HFFc6 (cell line): ENCODE measurements around the gene ALX3. TPM values are rescaled to one million over a fixed set of nuclear protein-coding genes. Genes with fewer than 3 reads are reported as not detected.
A peak's percentile ranks its signal among the peaks of the same experiment; 100 is the strongest.

Experiments
- DNase-seq: peaks from one replicate; pipeline ENCODE4 v3.0.0-alpha.2; 2018
- H3K27ac Mint-ChIP-seq: 2 replicates; pipeline ENCODE4 v1.8.0; 2020; ENCODE audit warnings: mild to moderate bottlenecking, mixed read lengths
- H3K27me3 Mint-ChIP-seq: 2 replicates; pipeline ENCODE4 v1.8.0; 2021; ENCODE audit warnings: mild to moderate bottlenecking, moderate library complexity, mixed read lengths; ENCODE audit not compliant: insufficient read depth
- H3K36me3 Mint-ChIP-seq: 2 replicates; pipeline ENCODE4 v1.8.0; 2021; ENCODE audit warnings: low read depth, mixed read lengths
- H3K4me1 Mint-ChIP-seq: 2 replicates; pipeline ENCODE4 v1.8.0; 2020; ENCODE audit warnings: low read depth, mixed read lengths
- H3K4me3 Mint-ChIP-seq: 2 replicates; pipeline ENCODE4 v1.8.0; 2020; ENCODE audit warnings: mild to moderate bottlenecking, moderate library complexity, mixed read lengths
- H3K9me3 Mint-ChIP-seq: 2 replicates; pipeline ENCODE4 v1.8.0; 2020; ENCODE audit warnings: mild to moderate bottlenecking, mixed read lengths
- CTCF ChIP-seq: fragments of 200-600 bp; sonication (generic); IDR thresholded peaks from 2 replicates; pipeline ENCODE4 v1.5.0; 2021; ENCODE audit warnings: antibody characterized with exemption, mild to moderate bottlenecking
- total RNA-seq, 6 experiments: library from RNA; stranded (reverse); fragmentation: NEBNext Ultra II Directional; extraction: Animal tissue kit (Norgen Biotek cat#: 25700); gene quantifications; 2 replicates in 1 of 6; 3 replicates in 5 of 6; pipeline ENCODE4 v1.2.3, GENCODE V29; 2021

Gene ALX3
- total RNA-seq, 6 experiments from 2014 or later, result 1.0 to 10.0 (median 1.4) TPM

GRCh38 chr1:110074166-110074565 lies 3.7 kb upstream of the ALX3 start:
- Mint-ChIP-seq H3K36me3 (no peaks in the 10 kb centered on the region), H3K27ac (no peak overlapping the region), H3K9me3 (no peaks in the 10 kb centered on the region), H3K4me3 (no peak overlapping the region), H3K4me1 (no peaks in the 10 kb centered on the region; the same call in 1 of the 2 replicates), H3K27me3 (peaks cover 22% of the 10 kb centered on the region)
- DNase-seq, result no peak
- no peak for TF ChIP-seq CTCF

GRCh38 chr1:110070282-110070669 lies 196 bp downstream of the ALX3 start:
- peak overlapping the region; percentile 85; the same call in 1 of the 2 replicates for H3K4me3 Mint-ChIP-seq
- H3K27me3 Mint-ChIP-seq, result peaks cover 35% of the 10 kb centered on the region
- no peak for DNase-seq
- peaks cover 5% of the 10 kb centered on the region for H3K36me3 Mint-ChIP-seq
- peak overlapping the region; percentile 86; the same call in 1 of the 2 replicates for H3K27ac Mint-ChIP-seq
- H3K4me1 Mint-ChIP-seq, result peaks cover 17% of the 10 kb centered on the region; the same call in 1 of the 2 replicates
- no peaks in the 10 kb centered on the region; the same call in 1 of the 2 replicates for H3K9me3 Mint-ChIP-seq
- no peak for TF ChIP-seq CTCF

DNA sequence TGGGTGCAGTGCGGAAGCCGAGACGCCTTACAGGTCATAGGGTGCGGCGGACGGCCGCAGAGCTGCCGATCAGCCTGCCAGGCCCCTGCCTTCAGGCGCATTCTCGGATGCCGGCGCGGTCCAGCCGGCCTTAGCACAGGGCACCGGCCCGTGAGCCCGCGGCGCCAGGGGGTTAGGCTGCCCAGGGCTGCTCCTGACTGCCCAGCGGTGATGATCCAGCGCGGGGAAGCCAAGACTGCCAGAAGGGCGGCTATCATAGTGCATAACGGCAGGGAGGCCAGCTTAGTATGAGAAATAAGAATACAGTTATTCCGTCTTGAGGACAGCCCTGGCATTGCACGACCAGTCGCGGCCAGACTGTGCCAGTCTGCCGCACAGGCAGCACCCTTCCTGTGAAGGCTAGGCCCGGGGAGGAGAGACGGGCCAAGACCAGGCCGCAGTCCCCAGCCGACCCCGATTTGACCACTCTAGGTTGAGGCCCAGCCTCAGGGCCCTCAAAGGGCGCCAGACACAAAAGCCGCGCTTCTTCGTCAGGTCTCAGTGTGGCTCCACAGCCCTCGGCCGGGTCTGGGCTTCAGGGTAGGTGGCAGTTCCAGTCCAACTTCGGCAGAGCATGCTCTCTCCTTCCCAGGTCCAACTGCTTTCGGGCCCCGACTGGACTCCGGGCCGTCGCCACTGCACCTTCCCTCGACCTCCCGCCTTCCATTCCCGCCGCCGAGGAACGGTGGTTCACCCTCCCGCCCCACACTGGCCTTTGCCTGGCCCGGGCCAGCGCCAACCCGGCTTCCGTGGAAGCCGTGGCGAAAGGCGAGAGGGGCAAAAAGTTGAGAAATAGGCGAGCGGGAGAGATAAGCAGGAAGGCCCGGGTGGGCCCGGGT lies 829 bp downstream of the ALX3 start:
- Mint-ChIP-seq H3K27me3 (peaks cover 35% of the 10 kb centered on the region), H3K9me3 (no peaks in the 10 kb centered on the region; the same call in 1 of the 2 replicates), H3K4me3 (peak overlapping the region; percentile 85; the same call in 1 of the 2 replicates), H3K36me3 (peaks cover 5% of the 10 kb centered on the region), H3K4me1 (peaks cover 17% of the 10 kb centered on the region; the same call in 1 of the 2 replicates), H3K27ac (peak overlapping the region; percentile 86; the same call in 1 of the 2 replicates)
- TF ChIP-seq CTCF, result no peak; the same call in 1 of the 2 replicates
- DNase-seq, result no peak

DNA sequence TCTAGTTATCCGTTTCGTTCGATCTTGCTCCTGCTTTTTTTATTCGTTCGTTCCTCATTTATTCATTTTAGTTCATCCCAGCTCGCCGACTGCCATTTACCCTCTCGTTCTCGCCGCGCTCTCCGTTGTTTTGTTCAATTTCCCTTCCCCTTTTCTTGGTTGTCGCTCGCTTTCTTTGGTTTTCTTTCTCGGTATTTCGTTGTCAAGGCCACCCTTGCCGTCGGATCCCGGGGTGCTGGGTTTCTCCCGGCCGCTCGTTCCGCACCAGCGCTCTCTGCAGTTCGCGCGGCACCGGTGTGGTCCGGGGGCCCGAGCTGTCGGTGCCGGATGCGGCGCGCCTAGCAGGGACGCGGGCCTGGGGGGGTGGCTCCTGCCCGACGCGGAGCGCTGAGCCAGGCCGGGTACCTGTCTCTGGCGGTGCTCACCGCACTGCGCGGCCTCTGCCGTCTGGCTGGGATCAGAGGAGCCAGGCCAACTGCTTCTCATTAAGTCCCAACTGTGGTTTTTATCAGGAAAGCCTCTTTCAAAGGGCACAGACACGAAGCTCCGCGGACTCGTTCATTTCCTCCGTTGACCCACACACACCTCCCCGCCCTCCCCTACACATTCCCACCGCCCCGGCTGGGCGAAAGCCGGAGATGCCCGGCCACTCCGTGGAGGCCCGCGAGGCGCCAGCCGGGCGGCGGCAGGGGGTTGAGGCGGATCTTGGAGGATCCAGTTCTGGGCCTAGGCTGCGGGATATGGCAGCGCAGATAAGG lies 1.6 kb downstream of the ALX3 start:
- peaks cover 35% of the 10 kb centered on the region for H3K27me3 Mint-ChIP-seq
- peaks cover 5% of the 10 kb centered on the region for H3K36me3 Mint-ChIP-seq
- H3K9me3 Mint-ChIP-seq, result no peaks in the 10 kb centered on the region; the same call in 1 of the 2 replicates
- peaks cover 17% of the 10 kb centered on the region; the same call in 1 of the 2 replicates for H3K4me1 Mint-ChIP-seq
- peak overlapping the region; percentile 86; the same call in 1 of the 2 replicates for H3K27ac Mint-ChIP-seq
- H3K4me3 Mint-ChIP-seq, result peak overlapping the region; percentile 85
- TF ChIP-seq CTCF, result no peak
- no peak for DNase-seq

GRCh38 chr1:110067893-110068645 lies 2.4 kb downstream of the ALX3 start:
- Mint-ChIP-seq H3K27ac (peak overlapping the region; percentile 86; the same call in 1 of the 2 replicates), H3K27me3 (peaks cover 38% of the 10 kb centered on the region)

More at GRCh38 chr1:110067893-110068645, 2.4 kb downstream of the ALX3 start:
- no peaks in the 10 kb centered on the region; the same call in 1 of the 2 replicates for H3K9me3 Mint-ChIP-seq
- peaks cover 17% of the 10 kb centered on the region; the same call in 1 of the 2 replicates for H3K4me1 Mint-ChIP-seq
- H3K4me3 Mint-ChIP-seq, result peak overlapping the region; percentile 85
- peaks cover 5% of the 10 kb centered on the region for H3K36me3 Mint-ChIP-seq
- no peak for DNase-seq
- TF ChIP-seq CTCF, result no peak
